ENCODE measurements around the gene PLCL2.

PLCL2 gene

GRCh38 chr3:17079933-17080332, 195.2 kb downstream of the PLCL2 start:
- no peak for TF ChIP-seq CTCF (IDR thresholded peaks at IDR 0.05; ENCODE audit: low read depth, low read length)
- no peak for DNase-seq (ENCODE audit: low read depth, low spot score)
- no peak overlapping the region for H3K4me3 ChIP-seq (ENCODE audit: low read depth, low read length)
- in situ Hi-C loops (cut with HindIII; ENCODE audit: low sequenced_read_pairs) = no loop called here

DNA sequence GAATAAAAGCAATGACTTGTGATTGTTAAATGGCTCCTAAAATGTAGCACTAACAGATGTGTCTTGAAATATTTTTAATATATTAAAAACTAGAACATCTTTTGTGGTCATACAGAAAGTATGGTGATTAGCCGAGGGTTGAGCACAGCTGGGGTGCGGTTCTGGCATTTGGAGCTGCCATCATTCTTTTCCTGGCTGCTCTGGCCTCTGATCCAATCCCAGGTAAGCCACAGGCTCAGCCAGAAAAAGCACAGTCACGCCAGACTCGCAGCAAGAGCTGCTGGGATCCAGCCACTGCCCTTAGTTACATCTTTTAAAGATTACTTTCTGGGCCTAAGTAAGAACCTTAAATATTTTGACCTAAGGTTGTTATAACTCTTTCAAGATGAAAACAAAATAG, 196.8 kb downstream of the PLCL2 start:
- in situ Hi-C loops (cut with HindIII; ENCODE audit: low sequenced_read_pairs) = no loop called here
- no peak for TF ChIP-seq CTCF (IDR thresholded peaks at IDR 0.05; ENCODE audit: low read depth, low read length)
- DNase-seq (ENCODE audit: low read depth, low spot score) = no peak
- H3K4me3 ChIP-seq (ENCODE audit: low read depth, low read length) = no peak overlapping the region

- no peak for DNase-seq (ENCODE audit: low read depth, low spot score)
- no peak for TF ChIP-seq CTCF (IDR thresholded peaks at IDR 0.05; ENCODE audit: low read depth, low read length)
- H3K4me3 ChIP-seq (ENCODE audit: low read depth, low read length) = no peak overlapping the region
- in situ Hi-C loops (cut with HindIII; ENCODE audit: low sequenced_read_pairs) = no loop called here
These were observed 202.8 kb downstream of the PLCL2 start for GRCh38 chr3:17087509-17087908.

DNA sequence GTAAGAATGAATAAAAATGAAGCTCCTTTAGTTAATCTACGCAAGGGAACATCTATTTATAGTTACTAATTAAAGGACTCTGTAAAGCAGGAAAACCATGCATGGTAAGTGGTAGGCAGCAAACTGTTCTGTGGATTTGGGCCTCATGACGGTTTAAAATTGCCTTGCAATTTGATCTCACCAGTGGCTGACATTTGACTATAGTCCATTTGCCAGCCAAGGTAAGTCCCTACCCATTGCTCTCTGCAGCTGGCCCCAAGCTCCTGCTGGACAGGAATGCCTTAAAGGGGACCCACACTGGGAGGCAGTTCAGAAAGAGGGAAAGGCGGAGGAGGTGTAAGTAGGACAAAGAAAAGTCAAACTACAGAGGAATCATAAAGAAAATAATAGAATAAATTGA, 203.3 kb downstream of the PLCL2 start:
- in situ Hi-C loops (cut with HindIII; ENCODE audit: low sequenced_read_pairs) = no loop called here
- TF ChIP-seq CTCF (IDR thresholded peaks at IDR 0.05; ENCODE audit: low read depth, low read length) = no peak
- no peak for DNase-seq (ENCODE audit: low read depth, low spot score)
- H3K4me3 ChIP-seq (ENCODE audit: low read depth, low read length) = no peak overlapping the region

- DNase-seq (ENCODE audit: low read depth, low spot score) = no peak
- H3K4me3 ChIP-seq (ENCODE audit: low read depth, low read length) = no peak overlapping the region
- in situ Hi-C loops (cut with HindIII; ENCODE audit: low sequenced_read_pairs) = no loop called here
- TF ChIP-seq CTCF (IDR thresholded peaks at IDR 0.05; ENCODE audit: low read depth, low read length) = no peak
These were observed 204.0 kb downstream of the PLCL2 start for GRCh38 chr3:17088602-17089313.

GRCh38 chr3:17089314-17089700, 204.6 kb downstream of the PLCL2 start:
- in situ Hi-C loops (cut with HindIII; ENCODE audit: low sequenced_read_pairs) = no loop called here
- no peak for TF ChIP-seq CTCF (IDR thresholded peaks at IDR 0.05; ENCODE audit: low read depth, low read length)
- DNase-seq (ENCODE audit: low read depth, low spot score) = no peak
- H3K4me3 ChIP-seq (ENCODE audit: low read depth, low read length) = no peak overlapping the region

Measured in astrocyte of the spinal cord (primary cell).